ENCODE results near the gene EXOSC10.

GRCh38 chr1:11042995-11043874, 56.4 kb downstream of the EXOSC10 start:
- TF ChIP-seq CTCF (IDR thresholded peaks at IDR 0.05) (no peak), POLR2A (IDR thresholded peaks at IDR 0.05) (no peak)

All from adrenal gland (tissue), 5 donors.